ENCODE results near the gene KCNC1.

Gene KCNC1

GRCh38 chr11:17798253-17798652 lies 63.7 kb downstream of the KCNC1 start:
- no peak for DNase-seq

DNA sequence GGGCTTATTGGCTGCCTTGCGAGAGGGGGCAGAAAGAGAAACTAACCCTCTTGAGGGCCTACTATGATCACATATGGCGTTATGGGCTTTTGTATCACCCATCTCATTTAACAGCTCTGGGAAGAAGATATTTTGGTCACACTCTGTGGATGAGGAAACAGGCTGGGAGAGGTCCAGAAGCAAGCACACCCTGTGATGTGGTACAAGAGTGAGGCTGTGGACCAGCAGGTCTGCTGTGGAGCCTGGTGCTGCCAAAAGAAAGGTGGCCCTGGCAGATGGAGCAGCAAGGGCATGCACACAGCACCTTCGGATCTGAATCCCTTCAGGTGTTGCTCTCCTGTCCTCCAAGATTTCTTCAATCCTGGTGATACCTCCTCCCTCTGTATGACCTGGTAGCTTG lies 64.1 kb downstream of the KCNC1 start:
- DNase-seq: no peak

- no peak for DNase-seq
These were observed 64.6 kb downstream of the KCNC1 start for GRCh38 chr11:17799147-17799546.

DNA sequence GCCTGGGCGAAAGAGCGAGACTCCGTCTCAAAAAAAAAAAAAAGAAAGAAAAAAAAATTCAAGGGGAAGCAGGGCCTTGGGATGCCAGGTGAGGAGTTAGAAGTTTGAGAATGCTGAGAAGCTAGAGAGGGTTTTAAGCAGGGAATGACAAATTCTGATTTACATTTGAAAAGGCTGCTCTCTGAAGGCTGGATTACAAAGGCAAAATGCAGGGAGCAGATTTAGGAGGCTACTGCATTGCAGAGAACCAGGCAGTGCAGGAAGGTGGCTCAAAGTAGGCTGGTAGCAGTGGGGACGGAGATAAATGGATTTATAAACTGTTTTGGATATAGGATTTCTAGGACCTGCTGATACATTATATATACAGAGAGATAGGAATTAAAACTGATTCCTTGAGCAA lies 66.6 kb downstream of the KCNC1 start:
- DNase-seq: no peak

DNA sequence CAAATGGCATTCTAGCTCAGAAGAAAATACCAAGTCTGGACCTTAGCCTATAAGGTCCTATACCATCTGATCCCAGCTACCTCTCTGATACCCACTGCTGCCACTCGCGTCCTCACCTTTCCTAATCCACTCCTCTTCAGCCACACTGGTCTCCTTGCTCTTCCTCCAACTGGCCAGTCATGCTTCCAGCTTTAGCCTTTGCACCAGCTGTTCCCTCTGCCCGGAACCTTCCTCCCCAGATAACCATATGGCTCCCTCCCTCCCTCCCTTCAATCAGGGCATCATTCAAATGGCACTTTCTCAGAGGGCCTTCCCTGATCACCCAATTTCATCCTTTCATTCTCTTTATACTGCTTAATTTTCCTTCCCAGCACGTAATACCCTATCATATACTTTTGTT lies 67.9 kb downstream of the KCNC1 start:
- no peak for DNase-seq

- no peak for DNase-seq
These were observed 69.3 kb downstream of the KCNC1 start for GRCh38 chr11:17803754-17804334.

DNA sequence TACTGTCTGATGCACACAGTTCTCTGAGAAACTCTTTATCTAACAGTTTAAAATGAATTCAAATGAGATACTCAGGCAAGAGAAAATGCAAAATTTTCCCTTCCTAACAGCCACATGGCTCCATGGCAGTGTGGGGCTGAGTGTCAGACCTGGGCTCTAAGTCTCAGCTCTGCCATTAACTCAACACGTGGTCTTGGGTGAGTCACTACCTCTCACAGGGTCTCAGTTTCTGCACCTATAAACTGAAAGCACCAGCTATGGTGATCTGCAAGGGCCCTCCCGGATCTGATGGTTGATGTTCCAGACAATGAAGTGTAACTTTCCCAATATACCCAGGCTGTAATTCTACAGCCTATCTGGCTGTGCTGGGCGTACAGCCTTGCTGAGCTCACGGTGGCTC lies 70.5 kb downstream of the KCNC1 start:
- DNase-seq: no peak

DNA sequence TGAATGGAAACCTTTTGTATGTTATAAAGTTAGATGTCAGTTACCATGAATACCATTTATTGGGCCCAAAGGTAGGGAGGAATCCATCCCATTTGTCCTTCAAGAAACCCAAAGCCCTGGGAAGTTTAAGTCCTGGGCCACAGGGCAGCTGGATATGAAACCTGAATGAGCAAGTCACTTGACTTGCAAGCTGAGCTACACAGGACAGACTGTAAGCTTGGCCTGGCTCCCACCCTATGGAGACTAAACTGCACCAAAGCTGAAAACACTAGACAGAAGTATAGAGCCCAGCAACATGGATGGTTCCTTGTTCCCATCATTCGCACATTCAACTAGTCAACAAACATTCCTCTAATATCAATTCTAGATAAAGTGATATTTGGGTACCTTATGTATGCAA lies 71.3 kb downstream of the KCNC1 start:
- no peak for DNase-seq

DNA sequence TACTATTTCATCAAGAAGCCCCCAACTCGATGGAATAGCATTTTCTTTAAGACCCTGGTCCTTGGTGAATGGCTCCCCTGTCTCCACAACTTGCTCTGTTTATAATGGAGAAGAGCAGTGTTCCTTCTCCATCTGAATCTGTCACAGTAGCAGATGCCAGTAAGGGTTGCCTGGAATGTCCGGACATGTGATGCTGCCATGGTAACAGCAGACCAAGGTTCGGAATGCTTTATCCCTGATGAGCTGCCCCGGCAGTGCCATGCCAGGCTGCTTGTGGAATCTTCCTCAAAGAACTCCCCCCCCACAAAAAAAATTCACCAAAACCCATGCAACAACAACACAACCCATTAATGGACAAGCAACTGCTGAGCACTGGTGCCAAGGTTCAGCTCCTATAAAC lies 72.5 kb downstream of the KCNC1 start:
- no peak for DNase-seq

DNA sequence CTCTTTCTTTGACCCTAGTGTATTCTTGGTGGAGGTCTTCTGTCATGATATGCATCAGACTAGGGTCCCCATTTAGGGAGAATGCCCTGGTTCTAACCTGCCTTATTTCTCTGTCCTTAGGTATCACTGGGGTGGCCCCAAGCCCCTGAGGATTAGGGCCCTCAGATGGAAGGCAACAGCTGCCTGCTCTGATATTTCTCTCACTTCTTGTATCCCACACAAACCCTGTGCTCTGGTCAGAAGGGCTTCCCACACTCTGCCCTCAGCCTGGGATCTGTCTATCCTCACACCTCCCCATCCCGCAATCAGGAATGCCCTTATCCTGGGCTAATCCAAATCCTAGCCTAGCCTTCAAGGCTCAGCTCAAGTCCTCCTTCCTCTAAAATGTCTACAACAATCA lies 75.5 kb downstream of the KCNC1 start:
- no peak for DNase-seq

- no peak for DNase-seq
These were observed 76.2 kb downstream of the KCNC1 start for GRCh38 chr11:17810746-17811145.

- no peak for DNase-seq
These were observed 76.8 kb downstream of the KCNC1 start for GRCh38 chr11:17811352-17811751.

- DNase-seq: no peak
These were observed 77.7 kb downstream of the KCNC1 start for GRCh38 chr11:17812091-17812864.

- DNase-seq: no peak
These were observed 78.2 kb downstream of the KCNC1 start for GRCh38 chr11:17812865-17813187.

- DNase-seq: no peak
These were observed 78.9 kb downstream of the KCNC1 start for GRCh38 chr11:17813391-17814059.

DNA sequence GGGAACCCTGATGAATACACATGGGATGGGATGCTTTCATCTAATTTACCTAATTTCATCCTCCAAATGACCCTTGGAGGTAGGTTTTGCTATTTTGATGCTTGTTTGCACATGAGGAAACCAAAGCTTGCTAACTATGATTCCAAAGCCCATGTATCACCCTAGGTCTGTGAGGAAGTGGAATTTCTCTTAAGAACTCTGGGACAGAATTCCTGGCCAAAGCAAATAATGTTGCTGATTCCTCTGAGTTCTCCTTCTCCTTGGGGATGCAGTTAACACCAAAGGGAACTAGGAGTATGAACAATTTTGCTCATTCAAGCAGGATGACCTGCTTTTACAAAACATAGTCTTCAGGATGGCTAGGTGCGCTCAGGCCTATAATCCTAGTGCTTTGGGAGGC lies 80.0 kb downstream of the KCNC1 start:
- no peak for DNase-seq

GRCh38 chr11:17816232-17816931 lies 81.8 kb downstream of the KCNC1 start:
- no peak for DNase-seq

GRCh38 chr11:17821648-17822400 lies 87.2 kb downstream of the KCNC1 start:
- DNase-seq: no peak

GRCh38 chr11:17822401-17822781 lies 87.8 kb downstream of the KCNC1 start:
- DNase-seq: no peak

DNA sequence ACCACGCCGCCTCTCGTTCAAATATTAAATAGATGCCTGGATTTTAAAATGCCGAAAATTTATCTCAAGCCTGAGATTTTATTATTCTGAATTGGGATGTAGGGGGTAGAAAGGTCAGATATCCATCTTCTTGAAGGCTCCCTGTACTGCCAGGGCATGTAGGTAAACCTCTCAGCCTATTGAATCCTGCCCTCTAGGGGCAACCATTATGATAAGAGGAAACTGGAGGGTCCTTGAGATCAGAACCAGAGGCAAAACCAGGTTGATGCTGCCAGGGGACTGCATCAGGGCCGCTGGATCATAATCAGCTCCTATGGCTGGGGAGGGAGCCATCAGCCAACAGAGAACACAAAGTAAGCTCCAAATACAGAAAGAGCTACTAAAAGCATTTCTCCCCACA lies 92.4 kb downstream of the KCNC1 start:
- no peak for DNase-seq

DNA sequence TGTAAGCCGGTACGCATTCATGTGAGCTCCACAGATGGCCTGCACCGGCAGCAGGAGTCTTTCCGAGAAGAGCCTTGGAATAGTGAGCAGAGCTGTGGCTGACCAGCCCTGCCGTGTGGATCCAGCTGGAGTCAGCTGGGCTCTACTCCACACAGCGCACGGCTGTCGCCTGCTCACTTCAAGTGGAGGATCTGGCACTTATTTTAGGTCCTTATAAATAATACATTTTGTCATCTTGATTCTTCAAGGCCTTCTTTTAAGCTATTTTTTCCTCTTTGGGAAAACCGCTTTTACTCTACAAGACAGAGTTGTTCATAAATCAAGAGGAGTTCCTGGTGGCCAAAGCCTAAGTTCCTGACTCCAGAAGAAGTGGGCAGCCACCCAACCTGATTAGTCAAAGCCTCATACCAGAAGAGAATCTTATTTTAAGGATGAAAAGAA lies 93.8 kb downstream of the KCNC1 start:
- DNase-seq: no peak

- DNase-seq: no peak
These were observed 96.6 kb downstream of the KCNC1 start for GRCh38 chr11:17831228-17831627.

- no peak for DNase-seq
These were observed 97.3 kb downstream of the KCNC1 start for GRCh38 chr11:17831883-17832282.
